HepG2 (cell line): ENCODE data around the gene SLC8B1. TPM values are rescaled to one million over a fixed set of nuclear protein-coding genes. Genes with fewer than 3 reads are reported as not detected.
A peak's percentile ranks its signal among the peaks of the same experiment; 100 is the strongest.

Experiments
- ATAC-seq: fragments of 200-7000 bp; cut with Tn5 transposase; 3 replicates; pipeline ENCODE4 v1.9.1; 2020; ENCODE audit warnings: mild to moderate bottlenecking, moderate library complexity
- BruUV-seq: library from RNA; stranded (reverse); fragments of 400-500 nt; replicated peaks from 2 replicates; lab custom pipeline; 2021; lab: Mats Ljungman, UMichigan
- CTCF ChIA-PET: fragments of 300-600 bp; formaldehyde crosslinking; extraction: SDS; loops from one replicate; lab custom pipeline; 2021; ENCODE audit warnings: low total read pairs, inconsistent platforms, low intra/inter-chr PET ratio; lab: Yijun Ruan, JAX
- POLR2A ChIA-PET: fragments of 350-600 bp; sonication (Branson Sonifier 250); formaldehyde crosslinking; loops from one replicate; lab custom pipeline; 2020; ENCODE audit warnings: antibody characterized with exemption, inconsistent platforms; lab: Yijun Ruan, JAX
- DNase-seq: peaks from one replicate; pipeline ENCODE4 v3.0.0-alpha.2; 2015; ENCODE audit warnings: low spot score
- FAIRE-seq: peaks from 3 replicates; lab custom pipeline; 2011; peaks lifted over from hg19 to GRCh38; lab: Jason Lieb, UNC
- H2AFZ ChIP-seq: one replicate; pipeline ENCODE4 v1.6.1; 2011; ENCODE audit warnings: low read length, inconsistent platforms
- H3K27ac ChIP-seq: fragments of 300-600 bp; 3 replicates; pipeline ENCODE4 v1.8.0; 2011; ENCODE audit warnings: mixed run types, mild to moderate bottlenecking, mixed read lengths, low read length, inconsistent platforms; ENCODE audit not compliant: insufficient read depth; ENCODE audit errors: extremely low read length
- H3K27me3 ChIP-seq, 2 experiments: fragments of 200-600 bp in 1 of 2; 2 replicates in 1 of 2; 3 replicates in 1 of 2; pipeline versions ENCODE4 v1.6.0 to v1.8.0; 2011; ENCODE audit warnings: low read length in 2 of 2, mild to moderate bottlenecking in 2 of 2, moderate library complexity in 2 of 2, inconsistent platforms in 1 of 2; ENCODE audit not compliant: insufficient read depth in 2 of 2, control insufficient read depth in 1 of 2
- H3K36me3 ChIP-seq, 2 experiments: fragments of 200-600 bp in 1 of 2; replicated peaks in 1 of 2; 2 replicates in 1 of 2; 3 replicates in 1 of 2; pipeline versions ENCODE4 v1.5.1 to v1.8.0; 2011; ENCODE audit warnings: low read length in 2 of 2, inconsistent platforms in 1 of 2; ENCODE audit not compliant: insufficient read depth in 2 of 2, control insufficient read depth in 1 of 2
- H3K4me1 ChIP-seq: 2 replicates; pipeline ENCODE4 v1.5.1; 2012; ENCODE audit warnings: low read length, inconsistent platforms; ENCODE audit not compliant: insufficient read depth
- H3K4me2 ChIP-seq: 2 replicates; pipeline ENCODE4 v1.6.0; 2011; ENCODE audit warnings: low read depth, low read length, inconsistent platforms
- H3K4me3 ChIP-seq, 3 experiments: fragments of 200-600 bp in 1 of 3; sonication (generic), shearing (Covaris generic) in 1 of 3; replicated peaks in 1 of 3; 2 replicates each; pipeline ENCODE4 v1.5.1; 2011 to 2016; ENCODE audit warnings: low read length in 3 of 3, inconsistent platforms in 2 of 3, low read depth in 2 of 3, mild to moderate bottlenecking in 2 of 3, control low read depth in 1 of 3, mixed read lengths in 1 of 3; ENCODE audit not compliant: insufficient read depth in 1 of 3
- H3K79me2 ChIP-seq: one replicate; pipeline ENCODE4 v1.6.1; 2011; ENCODE audit warnings: low read length, inconsistent platforms; ENCODE audit not compliant: insufficient read depth
- H3K9ac ChIP-seq: 2 replicates; pipeline ENCODE4 v1.6.0; 2011; ENCODE audit warnings: mild to moderate bottlenecking, low read depth, low read length, inconsistent platforms; ENCODE audit not compliant: insufficient read depth
- H3K9me3 ChIP-seq: 2 replicates; pipeline ENCODE4 v1.5.1; 2012; ENCODE audit warnings: mild to moderate bottlenecking, low read length
- H4K20me1 ChIP-seq: 2 replicates; pipeline ENCODE4 v1.6.0; 2011; ENCODE audit warnings: inconsistent platforms, mild to moderate bottlenecking, low read length, moderate library complexity; ENCODE audit not compliant: insufficient read depth
- AKAP8 ChIP-seq: sonication (generic); formaldehyde crosslinking; IDR thresholded peaks from 2 replicates; pipeline ENCODE4 v1.5.1; 2020; ENCODE audit warnings: mild to moderate bottlenecking, missing genetic modification reagents
- ARNT ChIP-seq: fragments of 450-650 bp; IDR thresholded peaks from 2 replicates; pipeline ENCODE4 v1.6.1; 2017
- CAMTA2 ChIP-seq: sonication (generic); formaldehyde crosslinking; IDR thresholded peaks from 2 replicates; pipeline ENCODE4 v1.4.0; 2020; ENCODE audit warnings: mild to moderate bottlenecking, missing genetic modification reagents, borderline replicate concordance
- FOXP4 ChIP-seq: sonication (generic); formaldehyde crosslinking; IDR thresholded peaks from 2 replicates; pipeline ENCODE4 v1.4.0; 2020; ENCODE audit warnings: missing genetic modification reagents
- KLF16 ChIP-seq, 2 experiments: sonication (generic) in 1 of 2; formaldehyde crosslinking in 1 of 2; IDR thresholded peaks; 2 replicates each; pipeline versions ENCODE4 v1.6.1 to v1.8.0; 2016 to 2023; ENCODE audit warnings: missing genetic modification reagents in 2 of 2, missing compliant biosample characterization in 1 of 2
- PAX8 ChIP-seq: sonication (generic); formaldehyde crosslinking; IDR thresholded peaks from 2 replicates; pipeline ENCODE4 v1.8.0; 2022; ENCODE audit warnings: mild to moderate bottlenecking, missing genetic modification reagents, borderline replicate concordance
- PITX1 ChIP-seq: sonication (generic); formaldehyde crosslinking; IDR thresholded peaks from 2 replicates; pipeline ENCODE4 v1.5.1; 2020; ENCODE audit warnings: mild to moderate bottlenecking, missing genetic modification reagents
- POLR2AphosphoS5 ChIP-seq: IDR thresholded peaks from 2 replicates; pipeline ENCODE4 v1.6.1; 2012; ENCODE audit warnings: low read depth, low read length
- TSC22D2 ChIP-seq: sonication (generic); formaldehyde crosslinking; IDR thresholded peaks from 2 replicates; pipeline ENCODE4 v1.5.1; 2020; ENCODE audit warnings: missing genetic modification reagents, mild to moderate bottlenecking, borderline replicate concordance
- WIZ ChIP-seq: sonication (generic); formaldehyde crosslinking; IDR thresholded peaks from 2 replicates; pipeline ENCODE4 v1.5.1; 2020; ENCODE audit warnings: mild to moderate bottlenecking, missing genetic modification reagents
- ZBTB44 ChIP-seq: sonication (generic); formaldehyde crosslinking; IDR thresholded peaks from 2 replicates; pipeline ENCODE4 v1.4.0; 2020; ENCODE audit warnings: missing genetic modification reagents
- ZFP82 ChIP-seq: sonication (generic); formaldehyde crosslinking; IDR thresholded peaks from 2 replicates; pipeline ENCODE4 v1.5.1; 2020; ENCODE audit warnings: mild to moderate bottlenecking, missing genetic modification reagents, borderline replicate concordance
- ZNF354B ChIP-seq: sonication (generic); formaldehyde crosslinking; IDR thresholded peaks from 2 replicates; pipeline ENCODE4 v1.8.0; 2022; ENCODE audit warnings: mild to moderate bottlenecking, missing genetic modification reagents
- ZNF572 ChIP-seq: sonication (generic); formaldehyde crosslinking; IDR thresholded peaks from 2 replicates; pipeline ENCODE4 v1.5.1; 2020; ENCODE audit warnings: mild to moderate bottlenecking, missing genetic modification reagents
- ZNF768 ChIP-seq: sonication (generic); formaldehyde crosslinking; IDR thresholded peaks from 2 replicates; pipeline ENCODE4 v1.4.0; 2020; ENCODE audit warnings: missing genetic modification reagents
- WGBS: methylation state at CpG from one replicate; pipeline ENCODE4 v1.1.6; 2017; ENCODE audit warnings: low lambda C conversion rate; 5-methylcytosine and 5-hydroxymethylcytosine counted together
- in situ Hi-C: cut with HindIII; loops from 2 replicates; pipeline ENCODE4 v1.10.0; 2017; ENCODE audit warnings: low pct_unique_long_range_greater_than_20kb; ENCODE audit not compliant: extremely low pct_ligation_motif_present
- intact Hi-C: fragments of 100-400 bp; cut with micrococcal nuclease; formaldehyde crosslinking; loops from one replicate; pipeline ENCODE4 v1.10.0; 2022; ENCODE audit not compliant: unreplicated experiment
- polyA plus RNA-seq, 8 experiments: library from polyadenylated mRNA; depleted of rRNA in 3 of 8; stranded (reverse) in 7 of 8; unstranded in 1 of 8; fragments of >200 nt; fragmentation: Illumina TruSeq in 4 of 8; extraction: Trizol in 4 of 8; gene quantifications; 2 replicates each; pipeline versions ENCODE4 v1.2.1 to v1.2.3, GENCODE V29; 2011 to 2016; ENCODE audit warnings: low read depth in 4 of 8, missing spikeins in 1 of 8, mixed read lengths in 1 of 8; ENCODE audit not compliant: insufficient read depth in 1 of 8
- total RNA-seq, 5 experiments: library from RNA; depleted of rRNA; stranded (reverse); fragments of >200 nt; fragmentation: Illumina TruSeq; extraction: Trizol; gene quantifications; 2 replicates each; pipeline ENCODE4 v1.2.3, GENCODE V29; 2016; ENCODE audit warnings: low read depth in 1 of 5

SLC8B1 gene
- total and polyA plus RNA-seq, 2 of the 13 experiments (the other 11 are each of a cell fraction or from before 2014, with no cell fraction given), result 6.8 to 8.0 TPM

GRCh38 chr12:113347107-113347506 is 12.2 kb upstream of the SLC8B1 start:
- H4K20me1 ChIP-seq, result no peaks in the 10 kb centered on the region
- in situ Hi-C loops (no loop called here), intact Hi-C loops (no loop called here)
- H3K27me3 ChIP-seq, result peaks cover 6 to 16% of the 10 kb centered on the region in 2 experiments; a peak in 4 of 5 replicates
- no peak overlapping the region for H3K4me3 ChIP-seq
- BruUV-seq, result no TSS peak
- H3K4me2 ChIP-seq, result no peak overlapping the region
- H3K9me3 ChIP-seq, result no peaks in the 10 kb centered on the region
- ATAC-seq (no peak), DNase-seq (no peak), FAIRE-seq (no peak)
- no peaks in the 10 kb centered on the region for H3K36me3 ChIP-seq
- 0 out of 2 replicates have a peak, but pooled peaks cover 13% of the 10 kb centered on the region for H3K4me1 ChIP-seq
- TF ChIP-seq PAX8 (CRISPR knock-in tag) (no peak), ZNF572 (no peak), ZNF768 (peak; percentile 87), ZFP82 (CRISPR knock-in tag) (no peak), FOXP4 (no peak), POLR2AphosphoS5 (no peak)
- H3K79me2 ChIP-seq, result no peaks in the 10 kb centered on the region
- ChIA-PET POLR2A (no interaction called here), CTCF (no interaction called here)
- WGBS, result 78% methylated on average over 3 of the region's 3 CpGs
- H3K27ac ChIP-seq, result no peak overlapping the region
- H2AFZ ChIP-seq, result no peak overlapping the region
- H3K9ac ChIP-seq, result no peak overlapping the region

GRCh38 chr12:113346353-113346752 is 11.4 kb upstream of the SLC8B1 start:
- CTCF ChIA-PET, result no interaction called here
- H3K9me3 ChIP-seq, result no peaks in the 10 kb centered on the region
- H3K79me2 ChIP-seq, result no peaks in the 10 kb centered on the region
- H3K27ac ChIP-seq, result no peak overlapping the region
- H3K9ac ChIP-seq, result no peak overlapping the region
- intact Hi-C loops, result no loop called here
- WGBS, result 43% methylated on average over 5 of the region's 5 CpGs
- in situ Hi-C loops, result no loop called here
- FAIRE-seq (no peak), DNase-seq (no peak), ATAC-seq (no peak)
- 0 out of 2 replicates have a peak, but pooled peaks cover 13% of the 10 kb centered on the region for H3K4me1 ChIP-seq
- H3K27me3 ChIP-seq, result peaks cover 6 to 16% of the 10 kb centered on the region in 2 experiments; a peak in 4 of 5 replicates
- no peaks in the 10 kb centered on the region for H3K36me3 ChIP-seq
- POLR2A ChIA-PET, result no interaction called here
- H3K4me3 ChIP-seq, result no peak overlapping the region
- H2AFZ ChIP-seq, result no peak overlapping the region
- no TSS peak for BruUV-seq
- no peak overlapping the region for H3K4me2 ChIP-seq
- no peaks in the 10 kb centered on the region for H4K20me1 ChIP-seq
- TF ChIP-seq AKAP8 (CRISPR knock-in tag) (no peak), ARNT (no peak), ZNF354B (CRISPR knock-in tag) (no peak), KLF16 (CRISPR knock-in tag; IDR thresholded peaks at IDR 0.05) (no peak), ZBTB44 (no peak), PITX1 (CRISPR knock-in tag) (no peak), WIZ (CRISPR knock-in tag) (no peak), TSC22D2 (no peak), CAMTA2 (CRISPR knock-in tag) (no peak)
